HEK293 (cell line): ENCODE measurements around the gene AGO3.

Source experiments
- ATF2 ChIP-seq: fragments of 450-650 bp; formaldehyde crosslinking; IDR thresholded peaks from 2 replicates; pipeline ENCODE4 v1.5.1; 2016; ENCODE audit warnings: missing biosample characterization, missing genetic modification characterization, low read depth
- CTCF ChIP-seq: fragments of 450-650 bp; formaldehyde crosslinking; IDR thresholded peaks from 2 replicates; pipeline ENCODE4 v1.5.1; 2016; ENCODE audit warnings: missing biosample characterization, missing genetic modification characterization
- GLIS1 ChIP-seq: fragments of 450-650 bp; formaldehyde crosslinking; IDR thresholded peaks from 2 replicates; pipeline ENCODE4 v1.5.1; 2016; ENCODE audit warnings: missing biosample characterization, missing genetic modification characterization
- IKZF3 ChIP-seq: fragments of 450-650 bp; IDR thresholded peaks from 2 replicates; pipeline ENCODE4 v1.5.0; 2018; ENCODE audit warnings: missing biosample characterization, mild to moderate bottlenecking, missing genetic modification characterization, moderate library complexity
- MYNN ChIP-seq: fragments of 450-650 bp; formaldehyde crosslinking; IDR thresholded peaks from 2 replicates; pipeline ENCODE4 v1.5.1; 2016; ENCODE audit warnings: missing biosample characterization, missing genetic modification characterization, borderline replicate concordance
- PRDM1 ChIP-seq: fragments of 450-650 bp; formaldehyde crosslinking; IDR thresholded peaks from 2 replicates; pipeline ENCODE4; 2016; ENCODE audit warnings: missing biosample characterization, missing genetic modification characterization
- PRDM4 ChIP-seq: fragments of 450-650 bp; formaldehyde crosslinking; IDR thresholded peaks from 2 replicates; pipeline ENCODE4 v1.5.1; 2017; ENCODE audit warnings: missing biosample characterization, missing genetic modification characterization
- SETDB1 ChIP-seq: IDR thresholded peaks from one replicate; pipeline ENCODE4 v1.6.1; 2017; ENCODE audit warnings: mild to moderate bottlenecking, low read length, moderate library complexity, mixed read lengths; ENCODE audit not compliant: insufficient read length
- SP7 ChIP-seq: fragments of 450-650 bp; formaldehyde crosslinking; IDR thresholded peaks from 2 replicates; pipeline ENCODE4 v1.5.1; 2016; ENCODE audit warnings: missing biosample characterization, missing genetic modification characterization
- TCF7L2 ChIP-seq: IDR thresholded peaks from 2 replicates; pipeline ENCODE4 v1.6.1; 2011; ENCODE audit warnings: low read depth, mild to moderate bottlenecking, inconsistent platforms, low read length, moderate library complexity, borderline replicate concordance
- WT1 ChIP-seq: fragments of 450-650 bp; formaldehyde crosslinking; IDR thresholded peaks from 2 replicates; pipeline ENCODE4 v1.5.1; 2016; ENCODE audit warnings: missing biosample characterization, missing genetic modification characterization
- ZBTB17 ChIP-seq: fragments of 450-650 bp; formaldehyde crosslinking; IDR thresholded peaks from 2 replicates; pipeline ENCODE4 v1.5.1; 2016; ENCODE audit warnings: missing biosample characterization, missing genetic modification characterization
- ZBTB21 ChIP-seq: fragments of 450-650 bp; formaldehyde crosslinking; IDR thresholded peaks from 2 replicates; pipeline ENCODE4 v1.5.1; 2017; ENCODE audit warnings: missing biosample characterization, missing genetic modification characterization
- ZFP37 ChIP-seq: fragments of 450-650 bp; formaldehyde crosslinking; IDR thresholded peaks from 2 replicates; pipeline ENCODE4 v1.5.1; 2016; ENCODE audit warnings: missing biosample characterization, missing genetic modification characterization
- ZNF19 ChIP-seq: fragments of 450-650 bp; formaldehyde crosslinking; IDR thresholded peaks from 2 replicates; pipeline ENCODE4; 2016; ENCODE audit warnings: missing biosample characterization, missing genetic modification characterization, low read depth
- ZNF24 ChIP-seq: fragments of 450-650 bp; formaldehyde crosslinking; IDR thresholded peaks from 2 replicates; pipeline ENCODE4 v1.5.1; 2016; ENCODE audit warnings: missing biosample characterization, missing genetic modification characterization
- ZNF26 ChIP-seq: fragments of 450-650 bp; formaldehyde crosslinking; IDR thresholded peaks from 2 replicates; pipeline ENCODE4 v1.5.1; 2016; ENCODE audit warnings: missing biosample characterization, missing genetic modification characterization
- ZNF354C ChIP-seq: fragments of 450-650 bp; formaldehyde crosslinking; IDR thresholded peaks from 2 replicates; pipeline ENCODE4 v1.5.1; 2016; ENCODE audit warnings: missing biosample characterization, missing genetic modification characterization, low read depth, borderline replicate concordance
- ZNF423 ChIP-seq: fragments of 450-650 bp; formaldehyde crosslinking; IDR thresholded peaks from 2 replicates; pipeline ENCODE4 v1.5.1; 2016; ENCODE audit warnings: missing biosample characterization, missing genetic modification characterization
- ZNF488 ChIP-seq: fragments of 450-650 bp; formaldehyde crosslinking; IDR thresholded peaks from 2 replicates; pipeline ENCODE4 v1.5.1; 2016; ENCODE audit warnings: missing biosample characterization, missing genetic modification characterization
- ZNF501 ChIP-seq: fragments of 450-650 bp; formaldehyde crosslinking; IDR thresholded peaks from 2 replicates; pipeline ENCODE4 v1.5.1; 2016; ENCODE audit warnings: missing biosample characterization, missing genetic modification characterization
- ZNF645 ChIP-seq: fragments of 450-650 bp; formaldehyde crosslinking; IDR thresholded peaks from 2 replicates; pipeline ENCODE4; 2016; ENCODE audit warnings: missing biosample characterization, missing genetic modification characterization
- ZNF704 ChIP-seq: fragments of 450-650 bp; formaldehyde crosslinking; IDR thresholded peaks from 2 replicates; pipeline ENCODE4 v1.5.1; 2016; ENCODE audit warnings: missing biosample characterization, missing genetic modification characterization
- ZNF837 ChIP-seq: fragments of 450-650 bp; formaldehyde crosslinking; IDR thresholded peaks from 2 replicates; pipeline ENCODE4 v1.5.1; 2016; ENCODE audit warnings: missing biosample characterization, missing genetic modification characterization
- ZSCAN18 ChIP-seq: fragments of 450-650 bp; formaldehyde crosslinking; IDR thresholded peaks from 2 replicates; pipeline ENCODE4 v1.5.1; 2016; ENCODE audit warnings: missing biosample characterization, missing genetic modification characterization
- ZSCAN5A ChIP-seq: fragments of 450-650 bp; formaldehyde crosslinking; IDR thresholded peaks from 2 replicates; pipeline ENCODE4 v1.5.1; 2016; ENCODE audit warnings: missing biosample characterization, missing genetic modification characterization

Gene AGO3

GRCh38 chr1:35882945-35883634 lies 47.8 kb upstream of the AGO3 start, which contains the start of gene AGO1 (continued):
- TF ChIP-seq PRDM4 (tag by site-specific recombination): no peak
- no peak for TF ChIP-seq ZNF26
- no peak for TF ChIP-seq ZNF19
- TF ChIP-seq CTCF (tag by site-specific recombination): peak; percentile 97
- TF ChIP-seq ZNF488 (tag by site-specific recombination): no peak
- TF ChIP-seq TCF7L2: no peak
- TF ChIP-seq SP7 (tag by site-specific recombination): peak; percentile 55
- TF ChIP-seq SETDB1: no peak
- peak; percentile 65; the same call in 1 of the 2 replicates for TF ChIP-seq ZNF423 (tag by site-specific recombination)
- no peak for TF ChIP-seq IKZF3
- TF ChIP-seq ZNF501 (tag by site-specific recombination): no peak
- TF ChIP-seq ZNF837: no peak
- TF ChIP-seq ZNF24: no peak
- peak; percentile 83 for TF ChIP-seq GLIS1 (tag by site-specific recombination)
- TF ChIP-seq PRDM1 (tag by site-specific recombination): no peak
- no peak; the same call in 1 of the 2 replicates for TF ChIP-seq ZBTB17 (tag by site-specific recombination)
- TF ChIP-seq ZSCAN5A (tag by site-specific recombination): no peak
- no peak for TF ChIP-seq ZNF704 (tag by site-specific recombination)
- no peak for TF ChIP-seq ATF2
- TF ChIP-seq ZNF645 (tag by site-specific recombination): no peak
- no peak for TF ChIP-seq ZNF354C
- TF ChIP-seq MYNN (tag by site-specific recombination): no peak
- no peak; the same call in 1 of the 2 replicates for TF ChIP-seq ZFP37
- no peak for TF ChIP-seq ZSCAN18 (tag by site-specific recombination)
- TF ChIP-seq ZBTB21 (tag by site-specific recombination): peak; percentile 16; the same call in 1 of the 2 replicates
- TF ChIP-seq WT1 (tag by site-specific recombination): no peak
